G401 (cell line): Measurements from ENCODE around the gene CCL5. TPM values are rescaled to one million over a fixed set of nuclear protein-coding genes. Genes with fewer than 3 reads are reported as not detected.

Experiments used
- DNase-seq: peaks from one replicate; pipeline ENCODE4 v3.0.0-alpha.2; 2015; ENCODE audit warnings: low spot score
- in situ Hi-C: cut with HindIII; loops from 2 replicates; pipeline ENCODE4 v1.10.0; 2016; ENCODE audit warnings: low sequenced_read_pairs, mixed read lengths
- total RNA-seq: library from RNA; depleted of rRNA; stranded (reverse); fragments of >200 nt; shearing (Covaris generic); gene quantifications from 2 replicates; pipeline ENCODE4 v1.2.3, GENCODE V29; 2014; rRNA removed

CCL5 gene
- total RNA-seq, 1 experiment from 2014 or later = not detected

- DNase-seq = no peak
- in situ Hi-C loops = no loop called here
Observed at GRCh38 chr17:35841505-35841904, 38.7 kb downstream of the CCL5 start.

- no peak for DNase-seq
- in situ Hi-C loops = no loop called here
Observed at GRCh38 chr17:35841101-35841500, 39.1 kb downstream of the CCL5 start.

- DNase-seq = no peak
- in situ Hi-C loops = no loop called here
Observed at GRCh38 chr17:35825206-35825605, 55.0 kb downstream of the CCL5 start.

Other genes with a start within 250 kb of the CCL5 start
- 18.4 and 19.5 TPM in 2 replicates for gene RASL10B, start 148.7 kb downstream of the CCL5 start, total RNA-seq
- not detected in 2 replicates for gene GAS2L2, start 127.1 kb downstream of the CCL5 start, total RNA-seq
- not detected in 2 replicates for gene C17orf50, start 119.5 kb downstream of the CCL5 start, total RNA-seq
- gene MMP28, start 84.7 kb downstream of the CCL5 start, total RNA-seq = not detected in 2 replicates
- 18.2 and 23.9 TPM in 2 replicates for gene TAF15, start 70.9 kb downstream of the CCL5 start, total RNA-seq
- not detected in 2 replicates for gene HEATR9, start 11.5 kb downstream of the CCL5 start, total RNA-seq
- gene RDM1, start 50.4 kb upstream of the CCL5 start, total RNA-seq = 2.2 and 4.7 TPM in 2 replicates
- gene LYZL6, start 63.4 kb upstream of the CCL5 start, total RNA-seq = not detected in 2 replicates
- not detected in 2 replicates for gene CCL16, start 101.1 kb upstream of the CCL5 start, total RNA-seq
- gene CCL14, start 106.4 kb upstream of the CCL5 start, total RNA-seq = not detected in 2 replicates
- not detected in 2 replicates for gene CCL15, start 121.2 kb upstream of the CCL5 start, total RNA-seq
- gene CCL23, start 137.6 kb upstream of the CCL5 start, total RNA-seq = not detected in 2 replicates
- gene CCL18, start 183.9 kb upstream of the CCL5 start, total RNA-seq = not detected in 2 replicates
- gene CCL3, start 209.8 kb upstream of the CCL5 start, total RNA-seq = not detected in 2 replicates
- gene CCL4, start 223.5 kb upstream of the CCL5 start, total RNA-seq = not detected in 2 replicates